GM19467 (cell line): ENCODE data around the gene TLE7.

Experiments
- ATAC-seq: cut with Tn5 transposase; IDR thresholded peaks from one replicate; pipeline ENCODE4 v1.9.1; 2021; ENCODE audit warnings: mild to moderate bottlenecking, moderate library complexity; ENCODE audit not compliant: unreplicated experiment

Gene TLE7

GRCh38 chr16:71414038-71414437, 27.8 kb downstream of the TLE7 start:
- no peak for ATAC-seq

GRCh38 chr16:71413341-71413740, 28.5 kb downstream of the TLE7 start:
- no peak for ATAC-seq

GRCh38 chr16:71412270-71413160, 29.3 kb downstream of the TLE7 start:
- ATAC-seq, result no peak

GRCh38 chr16:71410146-71410545, 31.7 kb downstream of the TLE7 start:
- no peak for ATAC-seq

GRCh38 chr16:71409011-71409775, 32.7 kb downstream of the TLE7 start:
- no peak for ATAC-seq

- ATAC-seq, result no peak
Observed at GRCh38 chr16:71408536-71408935, 33.3 kb downstream of the TLE7 start.

GRCh38 chr16:71407731-71408130, 34.1 kb downstream of the TLE7 start:
- no peak for ATAC-seq

- ATAC-seq, result no peak
Observed at GRCh38 chr16:71406724-71407123, 35.1 kb downstream of the TLE7 start.

GRCh38 chr16:71406316-71406715, 35.5 kb downstream of the TLE7 start:
- no peak for ATAC-seq

GRCh38 chr16:71404364-71404763, 37.5 kb downstream of the TLE7 start:
- no peak for ATAC-seq

- no peak for ATAC-seq
Observed at GRCh38 chr16:71402674-71403073, 39.2 kb downstream of the TLE7 start.

GRCh38 chr16:71402007-71402406, 39.8 kb downstream of the TLE7 start:
- no peak for ATAC-seq

- ATAC-seq, result no peak
Observed at GRCh38 chr16:71399801-71400563, 41.9 kb downstream of the TLE7 start.

- ATAC-seq, result no peak
Observed at GRCh38 chr16:71396594-71396993, 45.3 kb downstream of the TLE7 start.

GRCh38 chr16:71389330-71389729, 52.5 kb downstream of the TLE7 start:
- no peak for ATAC-seq

GRCh38 chr16:71387045-71387871, 54.6 kb downstream of the TLE7 start:
- no peak for ATAC-seq

- no peak for ATAC-seq
Observed at GRCh38 chr16:71384073-71384724, 57.7 kb downstream of the TLE7 start.

GRCh38 chr16:71383054-71383773, 58.6 kb downstream of the TLE7 start:
- no peak for ATAC-seq

- ATAC-seq, result no peak
Observed at GRCh38 chr16:71380831-71381230, 61.0 kb downstream of the TLE7 start.
